HG03108 (cell line): ENCODE results near the gene CDC37L1.
A peak's percentile ranks its signal among the peaks of the same experiment; 100 is the strongest.

Experiments used
- ATAC-seq: cut with Tn5 transposase; IDR thresholded peaks from one replicate; pipeline ENCODE4 v1.9.1; 2021; ENCODE audit warnings: moderate library complexity; ENCODE audit not compliant: unreplicated experiment

CDC37L1 gene

DNA sequence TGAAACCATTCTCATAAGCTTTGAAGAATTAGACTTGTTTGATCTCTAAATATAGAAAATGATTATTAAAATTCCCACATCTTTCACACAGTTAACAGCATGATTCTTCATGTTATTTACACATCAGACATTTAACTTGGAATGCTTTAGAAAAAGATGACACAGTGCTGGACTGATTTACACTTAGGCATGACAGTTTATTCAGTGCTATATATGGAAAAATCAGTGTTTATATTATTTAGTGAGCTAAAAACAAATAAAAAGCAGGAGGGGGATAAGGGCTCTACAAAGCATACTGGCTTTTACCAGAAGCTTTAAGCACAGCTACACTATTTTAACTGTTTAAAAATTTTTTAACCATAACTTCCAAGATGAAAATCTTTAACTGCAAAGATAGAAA, 30.0 kb downstream of the CDC37L1 start:
- ATAC-seq: no peak

DNA sequence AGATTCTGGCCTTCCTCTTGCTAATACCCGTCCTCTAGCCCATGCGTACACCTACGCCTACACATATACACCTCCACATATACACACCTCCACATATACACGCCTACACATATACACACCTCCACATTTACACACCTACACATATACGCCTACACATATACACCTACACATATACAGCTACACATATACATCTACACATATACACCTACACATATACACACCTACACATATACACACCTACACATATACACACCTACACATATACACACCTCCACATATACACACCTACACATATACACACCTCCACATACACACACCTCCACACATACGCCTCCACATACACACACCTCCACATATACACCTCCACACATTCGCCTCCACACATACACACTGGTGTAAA, 34.5 kb downstream of the CDC37L1 start:
- ATAC-seq: no peak

DNA sequence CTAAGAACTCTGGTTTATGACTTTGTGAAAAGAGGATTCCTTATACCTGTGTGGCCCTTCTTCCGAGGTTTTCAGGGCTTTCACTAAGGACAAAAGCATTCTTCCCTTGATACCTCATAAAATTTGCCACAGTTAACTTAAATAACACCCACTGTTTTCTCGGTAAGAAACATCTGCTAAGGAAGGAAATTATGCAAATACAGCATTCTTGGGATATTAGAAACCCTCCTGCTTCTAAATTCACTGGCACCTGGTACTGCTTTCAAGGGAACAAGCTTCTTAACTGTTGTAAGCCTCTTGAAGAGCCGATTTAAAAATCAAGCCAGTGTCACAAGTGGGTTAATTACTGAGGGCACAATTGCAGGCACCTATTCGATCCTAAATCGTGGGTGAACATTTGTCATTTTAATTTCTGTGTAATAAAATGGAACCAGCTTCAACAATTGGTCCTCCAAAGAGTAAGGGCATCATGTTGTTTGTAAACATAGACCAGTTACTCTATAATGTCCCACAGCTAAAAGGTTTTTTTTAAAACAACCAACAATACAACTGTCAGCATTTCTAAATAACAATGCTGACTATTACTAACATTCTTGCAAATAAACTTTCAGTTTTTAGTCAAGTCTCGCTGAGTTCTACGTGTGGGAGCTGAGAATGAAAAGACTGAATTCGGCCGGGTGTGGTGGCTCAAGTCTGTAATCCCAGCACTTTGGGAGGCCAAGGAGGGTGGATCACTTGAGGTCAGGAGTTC, 35.1 kb downstream of the CDC37L1 start:
- ATAC-seq: no peak

DNA sequence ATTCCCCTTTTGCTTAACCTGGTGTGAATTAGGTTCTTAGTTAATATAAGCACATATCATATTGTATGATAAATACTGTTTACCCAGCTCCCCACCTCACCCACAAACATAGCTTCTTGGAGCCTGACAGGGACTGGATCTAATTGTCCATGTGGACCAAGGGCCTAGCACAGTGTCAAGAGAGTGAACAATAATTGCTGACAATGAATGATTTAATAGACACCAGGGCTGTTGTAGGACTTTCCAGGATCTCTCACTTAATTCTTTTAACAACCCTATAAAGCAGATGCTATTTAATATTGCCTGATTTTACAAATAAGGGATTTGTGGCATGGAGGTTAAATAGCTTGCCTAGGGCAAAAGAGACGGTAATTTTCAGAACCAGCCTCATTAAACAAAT, 36.8 kb downstream of the CDC37L1 start:
- no peak for ATAC-seq

DNA sequence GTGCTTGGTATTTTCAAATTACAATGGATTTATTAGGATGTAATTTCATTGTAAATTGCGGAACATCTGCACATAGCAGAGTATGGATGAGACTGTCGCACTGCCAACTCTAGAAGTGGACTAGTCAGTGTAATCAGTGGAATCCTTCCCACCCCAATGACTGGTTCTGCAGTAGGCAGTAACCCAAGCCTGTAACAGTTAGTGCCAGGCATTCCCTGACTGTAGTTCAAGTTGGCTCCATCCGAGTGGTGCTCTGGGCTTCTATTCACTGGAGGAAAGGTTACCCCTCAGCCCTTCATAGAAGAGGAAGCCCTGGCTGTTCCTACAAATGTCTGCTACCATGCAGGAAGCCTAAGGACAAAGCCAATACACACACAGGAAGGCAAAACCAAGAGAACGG, 38.4 kb downstream of the CDC37L1 start:
- ATAC-seq: no peak

DNA sequence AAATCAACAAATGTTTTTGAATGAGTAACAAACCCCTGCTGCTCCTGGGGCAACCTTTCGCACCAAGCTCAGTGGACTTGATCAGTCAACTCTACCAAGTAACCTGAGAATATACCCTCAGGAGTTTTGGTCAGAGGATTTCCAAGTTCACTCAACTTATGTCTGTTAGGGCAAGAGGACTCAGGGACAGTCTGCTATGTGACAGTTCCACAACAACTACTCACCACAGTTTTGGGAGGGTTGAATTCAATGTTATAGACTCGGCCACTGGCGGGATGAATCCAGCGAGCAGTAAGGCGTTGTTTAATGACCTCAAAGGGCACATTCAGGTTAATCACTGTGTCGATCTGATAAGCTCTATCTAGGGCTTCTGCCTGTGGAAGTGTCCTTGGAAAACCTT, 39.5 kb downstream of the CDC37L1 start:
- ATAC-seq: no peak

DNA sequence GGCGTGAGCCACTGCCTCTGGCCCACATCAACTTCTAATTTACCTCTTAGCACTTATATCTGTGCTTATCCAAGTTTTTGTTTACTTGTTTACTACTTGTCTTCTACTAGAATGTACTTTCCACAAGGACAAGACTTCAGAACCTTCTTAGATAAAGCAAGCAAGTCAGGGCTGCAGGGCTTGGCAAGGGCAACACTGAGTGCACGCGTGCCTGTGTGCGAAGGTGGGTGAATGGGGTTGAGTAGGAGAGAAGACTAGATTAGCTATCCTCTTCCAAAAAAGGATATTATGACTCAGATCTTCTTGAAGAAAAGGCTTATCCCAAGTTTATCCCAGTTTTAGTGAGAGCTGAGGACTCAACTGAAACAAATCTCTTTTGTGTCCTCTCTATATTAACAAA, 42.4 kb downstream of the CDC37L1 start:
- no peak for ATAC-seq

DNA sequence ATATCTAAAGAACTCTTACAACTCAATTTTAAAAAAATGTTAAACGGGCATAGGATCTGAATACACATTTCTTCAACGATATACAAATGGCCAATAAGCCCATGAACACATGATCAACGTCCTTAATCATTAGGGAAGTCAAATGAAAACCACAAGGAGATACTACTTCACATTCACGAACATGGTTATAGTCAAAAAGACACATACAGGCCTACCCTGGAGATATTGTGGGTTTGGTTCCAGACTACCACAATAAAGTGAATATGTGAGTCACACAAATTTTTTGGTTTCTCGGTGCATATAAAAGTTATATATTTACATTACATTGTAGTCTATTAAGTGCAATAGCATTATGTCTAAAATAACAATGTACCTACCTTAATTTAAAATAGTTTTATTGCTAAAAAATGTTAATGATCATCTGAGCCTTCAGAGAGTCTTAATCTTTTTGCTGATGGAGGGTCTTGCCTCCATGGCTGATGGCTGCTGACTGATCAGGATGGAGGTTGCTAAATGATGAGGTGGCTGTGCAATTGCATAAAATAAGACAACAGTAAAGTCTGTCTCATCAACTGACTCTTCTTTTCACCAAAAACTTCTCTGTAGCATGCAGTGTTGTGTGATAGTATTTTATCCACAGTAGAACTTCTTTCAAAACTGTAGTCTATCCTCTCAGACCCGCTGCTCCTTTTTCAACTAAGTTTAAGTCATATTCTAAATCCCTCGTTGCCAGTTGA, 46.5 kb downstream of the CDC37L1 start:
- no peak for ATAC-seq

DNA sequence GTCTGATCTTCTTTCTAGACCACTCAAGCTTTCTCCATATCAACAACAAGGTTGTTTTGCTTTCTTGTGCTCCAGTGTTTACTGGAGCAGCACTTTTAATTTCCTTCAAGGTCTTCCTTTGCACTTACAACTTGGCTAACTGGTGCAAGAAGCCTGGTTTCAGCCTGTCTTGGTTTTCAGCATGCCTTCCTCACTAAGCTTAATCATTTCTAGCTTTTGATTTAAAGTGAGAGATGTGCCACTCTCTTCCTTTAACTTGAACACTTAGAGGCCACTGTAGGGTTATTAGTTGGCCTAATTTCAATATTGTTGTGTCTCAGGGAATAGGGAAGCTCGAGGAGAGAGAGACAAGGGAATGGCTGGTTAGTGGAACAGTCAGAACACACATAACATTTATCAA, 48.2 kb downstream of the CDC37L1 start:
- ATAC-seq: no peak

DNA sequence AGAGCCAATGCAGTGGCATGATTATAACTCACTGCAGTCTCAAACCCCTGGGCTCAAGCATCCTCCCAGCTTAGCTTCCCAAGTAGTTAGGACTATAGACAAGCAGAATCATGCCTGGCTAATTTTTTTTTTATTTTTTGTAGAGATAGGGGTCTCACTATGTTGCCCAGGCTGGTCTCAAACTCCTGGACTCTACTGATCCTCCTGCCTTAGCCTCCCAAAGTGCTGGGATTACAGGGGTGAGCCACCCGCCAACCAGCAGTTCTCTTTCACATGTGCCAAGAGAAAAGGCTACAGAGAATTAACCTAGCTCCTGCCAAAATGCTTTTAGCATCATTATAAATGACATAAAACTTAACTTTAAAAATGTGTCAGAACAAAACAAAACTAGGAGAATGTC, 53.5 kb downstream of the CDC37L1 start:
- ATAC-seq: no peak

DNA sequence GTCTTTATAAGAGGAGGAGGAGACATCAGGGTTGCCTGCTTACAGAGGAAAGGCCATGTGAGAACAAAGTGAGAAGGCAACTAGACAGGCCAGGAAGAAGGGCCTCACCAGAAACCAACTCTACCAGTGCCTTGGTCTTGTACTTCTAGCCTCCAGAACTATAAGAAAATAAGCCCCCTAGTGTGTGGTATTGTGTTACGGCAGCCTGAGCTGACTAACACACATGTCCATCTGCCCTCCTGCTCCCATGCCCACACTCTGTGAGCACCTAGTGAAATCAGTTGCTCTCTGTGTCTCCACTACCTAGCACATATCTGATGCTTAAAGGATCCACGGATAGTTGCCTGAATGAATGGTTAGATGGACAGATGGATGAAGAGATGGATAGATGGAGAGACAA, 54.8 kb downstream of the CDC37L1 start:
- no peak for ATAC-seq

DNA sequence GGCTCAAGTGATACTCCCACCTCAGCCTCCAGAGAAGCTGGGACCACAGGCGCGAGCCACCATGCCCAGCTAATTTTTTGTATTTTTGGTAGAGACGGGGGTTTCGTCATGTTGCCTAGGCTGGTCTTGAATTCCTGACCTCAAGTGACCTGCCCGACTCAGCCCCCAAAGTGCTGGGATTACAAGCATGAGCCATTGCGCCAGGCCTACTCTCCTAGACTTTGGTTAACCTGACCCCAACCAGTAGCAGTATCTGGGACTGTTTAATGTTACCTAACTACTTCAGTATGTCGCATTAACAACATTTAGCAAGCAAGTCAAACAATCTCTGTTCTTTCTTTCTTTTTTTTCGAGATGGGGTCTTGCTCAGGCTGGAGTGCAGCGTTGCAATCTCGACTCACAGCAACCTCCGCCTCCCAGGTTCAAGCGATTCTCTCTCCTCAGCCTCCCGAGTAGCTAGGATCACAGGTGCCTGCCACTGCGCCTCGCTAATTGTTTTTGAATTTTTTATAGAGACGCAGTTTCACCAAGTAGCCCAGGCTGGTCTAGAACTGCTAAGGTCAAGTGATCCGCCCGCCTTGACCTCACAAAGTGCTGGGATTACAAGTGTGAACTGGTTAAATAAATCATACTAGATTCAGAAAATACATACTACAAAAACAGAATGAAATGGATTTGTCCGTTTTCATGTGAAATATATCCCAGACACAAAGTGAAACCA, 59.7 kb downstream of the CDC37L1 start:
- no peak for ATAC-seq

DNA sequence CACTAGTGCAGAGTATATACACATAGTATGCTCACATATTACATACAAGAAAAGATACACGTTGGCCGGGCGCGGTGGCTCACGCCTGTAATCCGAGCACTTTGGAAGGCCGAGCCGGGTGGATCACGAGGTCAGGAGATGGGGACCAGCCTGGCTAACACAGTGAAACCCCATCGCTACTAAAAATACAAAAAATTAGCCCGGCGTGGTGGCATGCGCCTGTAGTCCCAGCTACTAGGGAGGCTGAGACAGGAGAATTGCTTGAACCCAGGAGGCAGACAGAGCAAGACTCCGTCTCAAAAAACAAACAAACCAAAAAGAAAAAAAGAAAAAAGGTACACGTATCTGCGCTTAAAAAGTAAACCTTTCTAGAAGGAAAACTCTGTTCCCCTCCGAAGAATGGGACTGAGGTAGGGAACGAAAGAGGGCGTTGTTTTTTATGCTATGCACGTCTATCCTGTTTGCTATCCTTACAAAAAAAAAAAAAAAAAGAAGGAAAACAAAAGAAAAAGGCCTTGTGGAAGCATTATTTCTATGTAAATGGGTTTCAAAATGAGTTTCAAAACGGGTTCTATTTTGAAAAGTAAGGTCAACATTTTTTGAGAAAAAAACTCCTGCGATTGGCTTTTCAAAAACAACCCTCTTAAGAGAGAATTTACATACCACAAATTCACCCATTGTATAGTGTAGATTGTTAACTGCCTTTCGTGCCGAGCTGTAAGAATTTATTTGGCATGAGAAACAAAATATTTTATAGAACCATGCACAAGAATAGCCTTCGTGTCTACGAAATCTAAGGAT, 60.4 kb downstream of the CDC37L1 start:
- no peak for ATAC-seq

DNA sequence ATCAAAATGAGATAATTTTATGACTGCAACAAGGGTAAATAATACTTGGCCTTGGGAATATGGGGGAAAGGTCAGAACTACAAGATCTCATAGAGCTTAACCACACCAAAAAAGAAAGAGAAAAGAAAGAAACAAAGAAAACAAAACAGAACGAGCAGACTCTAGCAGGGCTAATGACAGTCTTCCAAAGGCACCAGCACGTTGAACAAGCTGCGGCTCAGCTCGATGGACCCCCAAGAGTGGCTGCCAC, 60.9 kb downstream of the CDC37L1 start:
- ATAC-seq: no peak

DNA sequence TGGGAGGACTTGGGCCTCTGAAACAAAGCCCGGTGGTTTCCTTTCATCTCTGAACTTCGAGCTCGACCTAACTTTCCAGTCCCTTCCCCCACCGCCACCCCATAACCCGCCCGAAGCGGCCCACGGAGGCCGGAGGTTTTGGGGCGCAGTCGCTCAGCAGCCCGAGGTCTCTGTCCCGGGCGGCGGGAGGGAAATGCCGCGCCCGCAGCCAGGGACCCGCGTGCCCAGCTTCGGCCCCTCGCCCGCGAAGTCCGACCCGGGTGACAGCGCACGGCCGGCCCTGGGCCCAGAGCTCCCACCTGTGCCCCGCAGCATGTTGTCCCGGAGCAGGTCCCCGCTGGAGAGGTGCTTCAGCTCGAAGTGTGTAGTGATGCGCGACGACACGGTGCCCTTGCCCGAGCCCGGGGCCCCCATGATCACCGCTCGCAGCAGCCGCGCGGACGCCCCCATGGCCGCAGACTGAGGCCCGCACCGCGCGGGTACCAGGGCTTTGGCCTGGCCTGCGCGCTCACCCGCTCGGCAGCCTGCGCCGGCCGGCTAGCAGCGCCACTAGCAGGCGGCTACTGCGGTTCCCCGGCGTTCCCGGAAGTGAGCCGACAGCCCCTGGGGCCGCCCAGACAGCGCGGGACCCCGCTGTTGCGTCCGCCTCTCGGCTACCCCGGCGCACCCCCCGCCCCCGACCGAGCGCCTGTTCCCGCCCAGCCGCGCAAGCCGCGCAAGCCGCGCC, 61.4 kb downstream of the CDC37L1 start, which contains the start of gene AK3:
Gene AK3, minus strand, starts transcription at position 565 of the 727 bp plus-strand sequence. Its CDS starts 115 bp downstream, at position 450.
- peak; percentile 86 for ATAC-seq

DNA sequence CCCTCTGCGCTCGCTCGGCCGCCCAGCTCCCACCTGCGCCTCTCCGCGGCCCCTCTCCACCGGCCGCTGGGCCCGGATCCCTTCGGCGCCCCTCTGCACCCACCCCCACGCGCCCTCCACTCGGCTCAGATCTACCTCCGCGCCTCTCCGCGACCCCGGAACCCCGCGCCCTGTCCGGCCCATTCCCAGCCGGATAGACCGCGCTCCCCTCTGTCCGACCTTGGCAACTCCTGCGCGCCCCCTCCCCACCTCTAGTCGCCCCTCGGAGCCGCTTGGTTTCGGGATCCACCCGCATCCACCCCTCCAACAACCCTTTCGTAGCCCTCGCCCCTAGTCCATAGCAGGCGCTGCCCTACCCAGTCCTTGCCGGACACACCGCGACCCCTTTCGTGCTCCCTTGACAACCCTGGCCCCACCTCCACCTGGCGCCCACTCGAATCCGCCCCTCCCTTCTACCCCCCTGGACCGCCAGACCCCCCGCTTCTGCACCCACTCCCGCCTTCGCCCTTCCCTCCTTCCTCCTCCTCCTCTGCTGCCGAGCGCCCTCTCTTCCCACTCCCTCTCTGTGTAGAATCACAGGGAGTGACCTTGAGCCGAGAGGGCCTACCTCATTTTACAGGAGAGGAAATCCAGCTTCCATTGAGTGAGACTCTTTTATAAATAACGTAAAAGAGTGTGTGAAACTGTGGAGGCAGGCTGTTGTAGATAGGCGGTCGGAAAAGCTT, 62.2 kb downstream of the CDC37L1 start:
- ATAC-seq: no peak

DNA sequence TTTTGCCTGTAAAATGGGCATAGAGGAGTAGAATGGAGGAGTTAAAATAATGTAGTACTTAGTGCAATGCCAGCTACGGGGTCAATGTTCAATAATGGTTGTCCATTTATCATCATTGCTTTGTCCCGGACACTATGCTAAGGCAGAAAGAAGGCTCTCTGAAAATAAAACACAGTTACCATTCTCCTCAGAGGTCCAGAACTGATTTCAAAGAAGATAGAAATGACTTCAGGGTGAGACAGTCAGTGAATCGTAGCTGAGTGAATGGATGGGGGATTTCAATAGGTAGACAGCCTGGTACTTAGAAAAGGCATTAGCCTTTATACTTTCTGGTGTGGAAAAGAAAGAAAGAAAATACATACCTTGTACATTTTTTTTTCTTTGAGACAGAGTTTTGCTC, 62.9 kb downstream of the CDC37L1 start:
- ATAC-seq: no peak

DNA sequence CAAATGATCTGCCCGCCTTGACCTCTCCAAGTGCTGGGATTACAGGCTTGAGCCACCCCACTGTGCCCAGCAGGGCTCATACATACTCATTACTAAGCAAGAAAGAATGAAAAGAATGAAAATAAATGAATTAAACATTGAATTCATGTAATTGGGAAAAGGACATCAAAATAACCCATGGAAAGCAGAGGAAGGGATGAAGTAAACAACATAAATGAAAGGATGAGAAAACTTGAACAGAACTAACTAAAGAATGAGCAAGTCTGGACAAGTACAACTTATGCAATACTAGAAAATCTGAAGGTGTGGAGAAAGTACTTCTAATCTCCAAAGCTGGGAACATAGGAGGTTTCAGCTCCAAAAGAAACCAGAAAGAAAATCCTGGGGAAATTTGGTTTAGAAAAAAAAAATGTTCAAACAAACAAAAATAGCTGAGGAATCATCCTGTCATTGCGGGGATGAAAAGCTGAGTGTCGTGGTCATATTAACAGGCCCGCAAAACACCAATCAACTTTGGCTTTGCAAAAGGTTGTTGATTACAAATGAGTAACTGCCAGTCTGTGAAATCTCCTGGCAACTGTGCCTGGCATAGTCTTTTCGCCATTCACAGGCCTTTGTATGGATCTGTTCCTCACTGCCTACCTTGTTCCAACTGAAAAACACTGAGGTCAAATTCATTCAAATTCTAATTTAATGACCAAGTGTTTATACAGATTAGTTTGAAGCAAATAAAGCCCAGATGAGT, 63.9 kb downstream of the CDC37L1 start:
- no peak for ATAC-seq

DNA sequence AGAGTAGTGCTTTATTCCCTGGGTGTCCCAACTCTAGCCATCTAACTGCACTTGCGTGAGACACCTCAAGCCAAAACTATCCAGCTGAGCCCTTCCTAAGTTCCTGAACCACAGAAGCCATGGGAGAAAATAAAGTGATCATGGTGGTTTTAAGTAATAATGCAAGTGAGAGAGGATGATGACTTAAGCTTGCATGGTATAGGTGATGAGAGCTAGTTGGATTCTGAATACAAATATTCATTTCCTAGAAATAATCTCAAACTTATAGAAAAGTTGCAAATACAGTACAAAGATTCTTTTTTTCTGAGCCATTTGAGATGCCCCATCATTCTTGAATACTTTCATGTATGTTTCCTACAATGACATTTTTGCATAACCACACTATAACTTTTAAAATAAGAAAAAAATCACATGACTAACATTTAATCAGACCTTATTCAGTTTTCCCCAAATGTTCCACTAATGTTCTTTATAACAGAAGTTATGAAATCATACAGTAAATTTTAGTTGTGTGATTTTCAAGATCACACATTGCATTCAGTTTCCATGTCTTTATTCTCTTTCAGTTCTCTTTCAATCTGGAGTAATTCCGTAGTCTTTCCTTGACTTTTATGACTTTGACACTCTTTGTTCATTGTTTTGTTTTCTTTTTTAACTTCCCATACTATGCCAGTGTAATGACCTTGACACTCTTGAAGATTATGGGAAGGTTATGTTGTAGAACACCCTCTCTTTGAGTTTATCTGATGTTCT, 67.1 kb downstream of the CDC37L1 start:
- ATAC-seq: no peak
